Measurements from ENCODE around the gene NFAM1.

NFAM1 gene

DNA sequence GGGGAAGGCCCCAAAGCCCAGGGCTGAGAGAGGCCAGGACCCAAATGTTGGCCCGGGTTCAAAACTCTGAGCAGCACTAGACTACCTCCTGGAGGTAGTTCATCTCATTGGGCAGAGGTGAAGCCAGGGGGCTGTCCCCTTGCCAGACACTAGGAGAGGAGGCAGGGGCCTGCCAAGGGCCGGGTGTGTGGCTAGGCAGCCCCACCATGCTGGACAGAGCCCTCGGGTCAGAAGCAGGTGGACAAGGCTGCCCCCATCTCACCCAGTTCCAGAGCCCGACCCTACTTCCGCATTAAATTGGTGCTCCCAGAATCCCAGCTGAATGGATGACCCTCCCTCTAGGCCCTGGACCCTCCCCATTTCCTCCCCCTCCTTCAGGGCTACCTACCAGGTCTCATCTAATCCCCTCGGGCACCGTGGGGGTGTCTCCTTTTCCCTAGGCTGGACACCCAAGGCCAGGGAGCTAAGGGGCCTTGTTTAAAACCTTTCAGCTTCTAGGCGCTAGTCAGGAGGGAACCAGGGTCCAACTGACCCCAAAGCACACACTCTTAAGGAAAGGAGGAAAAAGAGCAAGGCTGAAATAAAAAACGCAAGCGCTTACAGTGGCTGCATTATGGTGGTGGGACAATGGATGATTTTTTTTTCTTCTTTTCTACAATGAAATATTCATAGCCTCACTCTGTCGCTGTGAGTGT, 89.6 kb downstream of the NFAM1 start:
- Histone ChIP-seq H3K36me3 (ENCODE audit: insufficient read depth, low read length) (no peaks in the 10 kb centered on the region), H3K27ac (ENCODE audit: low read depth, low read length) (no peak overlapping the region), H3K4me1 (ENCODE audit: control insufficient read depth, insufficient read depth, low read length, unreplicated experiment) (no peaks in the 10 kb centered on the region), H3K27me3 (ENCODE audit: insufficient read depth, low read length) (no peaks in the 10 kb centered on the region), H2AFZ (ENCODE audit: low read length, unreplicated experiment) (no peak overlapping the region), H3K4me3 (ENCODE audit: low read depth, low read length) (peak overlapping the region; percentile 51; the same call in 1 of the 2 replicates), H3K79me2 (ENCODE audit: control insufficient read depth, insufficient read depth, low read length, unreplicated experiment) (no peaks in the 10 kb centered on the region)

- H3K27me3 ChIP-seq (ENCODE audit: insufficient read depth, low read length) = no peaks in the 10 kb centered on the region
- no peaks in the 10 kb centered on the region for H3K36me3 ChIP-seq (ENCODE audit: insufficient read depth, low read length)
- no peak overlapping the region for H3K27ac ChIP-seq (ENCODE audit: low read depth, low read length)
- no peak overlapping the region for H2AFZ ChIP-seq (ENCODE audit: low read length, unreplicated experiment)
- no peak overlapping the region for H3K4me3 ChIP-seq (ENCODE audit: low read depth, low read length)
- no peaks in the 10 kb centered on the region for H3K4me1 ChIP-seq (ENCODE audit: control insufficient read depth, insufficient read depth, low read length, unreplicated experiment)
- H3K79me2 ChIP-seq (ENCODE audit: control insufficient read depth, insufficient read depth, low read length, unreplicated experiment) = no peaks in the 10 kb centered on the region
Measured at GRCh38 chr22:42341779-42342178, 90.4 kb downstream of the NFAM1 start.

DNA sequence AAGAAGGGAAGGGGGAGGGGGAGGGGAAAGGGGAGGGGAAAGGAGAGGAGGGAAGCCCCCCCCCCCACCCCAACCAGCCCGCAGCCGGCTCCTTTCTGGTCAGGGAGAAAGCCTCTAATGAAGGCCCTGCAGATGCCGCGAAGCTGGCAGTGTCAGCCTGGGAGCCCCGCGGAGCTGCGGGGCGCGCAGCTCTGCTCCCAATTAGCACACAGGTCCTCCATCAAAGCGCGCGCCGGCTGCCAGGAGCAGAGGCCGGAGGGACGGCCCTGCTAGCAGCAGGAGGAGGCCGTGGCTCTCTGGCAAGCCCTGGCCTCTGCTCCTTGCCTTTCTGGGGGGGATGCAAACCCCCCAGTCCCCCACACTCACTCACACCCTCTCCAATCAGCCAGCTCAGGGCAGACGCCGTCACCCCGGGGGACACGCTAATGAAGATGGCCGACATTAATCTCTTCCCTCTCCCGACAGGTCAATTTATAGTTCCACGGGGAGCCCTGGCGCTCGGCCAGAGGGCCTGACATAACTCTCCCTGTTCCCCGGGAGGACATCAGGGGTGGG, 91.3 kb downstream of the NFAM1 start:
- no peak overlapping the region for H3K27ac ChIP-seq (ENCODE audit: low read depth, low read length)
- H3K36me3 ChIP-seq (ENCODE audit: insufficient read depth, low read length) = no peaks in the 10 kb centered on the region
- H3K27me3 ChIP-seq (ENCODE audit: insufficient read depth, low read length) = no peaks in the 10 kb centered on the region
- H2AFZ ChIP-seq (ENCODE audit: low read length, unreplicated experiment) = no peak overlapping the region
- H3K4me1 ChIP-seq (ENCODE audit: control insufficient read depth, insufficient read depth, low read length, unreplicated experiment) = no peaks in the 10 kb centered on the region
- no peak overlapping the region for H3K4me3 ChIP-seq (ENCODE audit: low read depth, low read length)
- H3K79me2 ChIP-seq (ENCODE audit: control insufficient read depth, insufficient read depth, low read length, unreplicated experiment) = no peaks in the 10 kb centered on the region

- Histone ChIP-seq H3K4me3 (ENCODE audit: low read depth, low read length) (no peak overlapping the region), H2AFZ (ENCODE audit: low read length, unreplicated experiment) (no peak overlapping the region), H3K27me3 (ENCODE audit: insufficient read depth, low read length) (no peaks in the 10 kb centered on the region), H3K36me3 (ENCODE audit: insufficient read depth, low read length) (no peaks in the 10 kb centered on the region), H3K27ac (ENCODE audit: low read depth, low read length) (no peak overlapping the region), H3K79me2 (ENCODE audit: control insufficient read depth, insufficient read depth, low read length, unreplicated experiment) (no peaks in the 10 kb centered on the region), H3K4me1 (ENCODE audit: control insufficient read depth, insufficient read depth, low read length, unreplicated experiment) (no peaks in the 10 kb centered on the region)
Measured at GRCh38 chr22:42340150-42340549, 92.1 kb downstream of the NFAM1 start.

DNA sequence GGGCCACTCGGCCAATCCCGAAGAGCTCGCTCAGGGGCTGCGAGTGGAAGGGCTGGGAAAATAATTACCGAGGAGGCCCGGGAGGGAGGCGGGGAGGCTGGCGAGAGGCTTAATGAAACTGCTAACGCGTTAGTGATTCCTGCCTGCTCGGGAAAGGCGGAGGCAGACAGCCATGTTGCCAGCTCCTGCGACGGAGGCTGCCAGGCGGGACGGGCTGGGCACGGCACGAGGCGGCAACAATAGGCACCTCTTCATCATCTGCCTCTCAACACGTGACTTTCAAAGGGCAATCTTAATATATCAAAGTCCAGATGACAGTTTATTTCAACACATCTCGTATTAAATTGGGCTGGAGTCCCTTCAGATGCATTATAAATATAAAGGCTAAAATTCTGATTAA, 93.7 kb downstream of the NFAM1 start:
- H3K4me1 ChIP-seq (ENCODE audit: control insufficient read depth, insufficient read depth, low read length, unreplicated experiment) = no peaks in the 10 kb centered on the region

GRCh38 chr22:42337356-42337755, 94.8 kb downstream of the NFAM1 start:
- Histone ChIP-seq H3K36me3 (ENCODE audit: insufficient read depth, low read length) (no peaks in the 10 kb centered on the region), H3K27me3 (ENCODE audit: insufficient read depth, low read length) (no peaks in the 10 kb centered on the region), H3K4me3 (ENCODE audit: low read depth, low read length) (no peak overlapping the region), H3K4me1 (ENCODE audit: control insufficient read depth, insufficient read depth, low read length, unreplicated experiment) (no peaks in the 10 kb centered on the region), H2AFZ (ENCODE audit: low read length, unreplicated experiment) (no peak overlapping the region), H3K27ac (ENCODE audit: low read depth, low read length) (no peak overlapping the region), H3K79me2 (ENCODE audit: control insufficient read depth, insufficient read depth, low read length, unreplicated experiment) (no peaks in the 10 kb centered on the region)

More for the DNA sequence above, 93.7 kb downstream of the NFAM1 start:
- Histone ChIP-seq H3K27ac (ENCODE audit: low read depth, low read length) (no peak overlapping the region), H3K79me2 (ENCODE audit: control insufficient read depth, insufficient read depth, low read length, unreplicated experiment) (no peaks in the 10 kb centered on the region), H3K27me3 (ENCODE audit: insufficient read depth, low read length) (no peaks in the 10 kb centered on the region), H3K36me3 (ENCODE audit: insufficient read depth, low read length) (no peaks in the 10 kb centered on the region), H3K4me3 (ENCODE audit: low read depth, low read length) (no peak overlapping the region), H2AFZ (ENCODE audit: low read length, unreplicated experiment) (no peak overlapping the region)

DNA sequence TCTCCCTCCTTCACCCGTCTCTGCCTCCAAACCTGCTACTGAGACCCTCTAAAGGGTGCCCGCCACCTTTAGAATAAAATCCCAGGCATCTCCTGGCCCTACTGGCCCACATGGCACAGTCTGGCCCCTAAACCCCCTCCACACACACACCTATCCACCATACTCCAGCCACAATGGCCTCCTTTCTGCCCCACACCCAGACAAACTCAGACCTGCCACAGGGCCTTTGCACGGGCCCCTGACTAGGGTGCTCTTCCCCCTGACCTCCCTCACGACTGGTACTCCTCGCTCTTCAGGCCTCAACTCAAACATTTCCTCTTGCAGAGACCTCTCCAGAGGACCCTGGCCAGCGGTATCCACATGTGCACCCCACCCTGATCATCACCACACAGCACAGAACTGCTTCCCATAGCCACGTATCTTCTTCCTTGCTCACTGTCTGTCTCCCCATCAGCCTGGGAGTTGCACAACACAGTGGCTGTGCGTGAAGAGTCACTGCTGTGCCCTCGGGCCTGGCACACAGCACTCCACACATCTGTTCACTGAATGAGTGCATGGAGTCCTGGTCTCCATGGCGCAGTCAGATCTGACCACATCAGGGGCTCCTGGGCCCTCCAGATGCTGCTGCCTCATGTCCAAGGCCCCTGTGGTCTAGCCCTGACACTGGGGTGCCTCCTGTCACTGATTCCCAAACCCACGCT, 95.5 kb downstream of the NFAM1 start:
- no peaks in the 10 kb centered on the region for H3K36me3 ChIP-seq (ENCODE audit: insufficient read depth, low read length)
- H3K27me3 ChIP-seq (ENCODE audit: insufficient read depth, low read length) = no peaks in the 10 kb centered on the region
- no peak overlapping the region for H3K4me3 ChIP-seq (ENCODE audit: low read depth, low read length)
- no peaks in the 10 kb centered on the region for H3K4me1 ChIP-seq (ENCODE audit: control insufficient read depth, insufficient read depth, low read length, unreplicated experiment)
- no peak overlapping the region for H2AFZ ChIP-seq (ENCODE audit: low read length, unreplicated experiment)
- no peaks in the 10 kb centered on the region for H3K79me2 ChIP-seq (ENCODE audit: control insufficient read depth, insufficient read depth, low read length, unreplicated experiment)
- no peak overlapping the region for H3K27ac ChIP-seq (ENCODE audit: low read depth, low read length)

GRCh38 chr22:42335839-42336378, 96.3 kb downstream of the NFAM1 start:
- Histone ChIP-seq H3K79me2 (ENCODE audit: control insufficient read depth, insufficient read depth, low read length, unreplicated experiment) (no peaks in the 10 kb centered on the region), H3K4me3 (ENCODE audit: low read depth, low read length) (no peak overlapping the region), H2AFZ (ENCODE audit: low read length, unreplicated experiment) (no peak overlapping the region), H3K27me3 (ENCODE audit: insufficient read depth, low read length) (no peaks in the 10 kb centered on the region), H3K4me1 (ENCODE audit: control insufficient read depth, insufficient read depth, low read length, unreplicated experiment) (no peaks in the 10 kb centered on the region), H3K36me3 (ENCODE audit: insufficient read depth, low read length) (no peaks in the 10 kb centered on the region), H3K27ac (ENCODE audit: low read depth, low read length) (no peak overlapping the region)

DNA sequence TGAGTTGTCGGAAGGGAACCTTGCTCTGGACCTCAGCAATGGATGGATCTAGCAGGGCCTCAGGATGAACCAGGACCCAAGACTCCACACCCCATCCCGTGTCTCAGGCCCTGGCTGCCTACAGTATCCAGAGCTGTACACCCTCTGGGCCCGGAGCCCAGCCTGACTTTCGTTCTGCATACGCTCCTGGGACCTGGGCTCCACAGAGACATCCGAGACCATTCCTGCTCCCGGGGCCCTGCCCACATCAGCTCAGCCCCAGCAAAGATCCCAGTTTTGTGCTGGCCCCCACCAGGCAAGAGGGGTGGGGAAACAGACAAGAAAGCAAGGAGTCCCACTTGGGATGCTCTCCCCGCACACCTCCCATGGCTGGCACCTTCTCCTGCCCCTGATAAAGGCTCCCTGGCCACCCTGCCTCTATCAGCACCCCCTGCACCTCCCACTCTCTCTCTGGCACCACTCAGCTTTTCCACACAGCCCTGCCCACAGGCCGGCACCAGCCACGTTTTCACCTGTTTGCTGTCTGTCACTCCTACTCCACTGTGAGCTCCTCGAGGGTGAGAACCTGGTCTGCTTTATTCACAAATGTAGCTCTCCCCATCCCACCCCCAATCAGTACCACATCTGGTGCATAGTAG, 97.2 kb downstream of the NFAM1 start:
- H2AFZ ChIP-seq (ENCODE audit: low read length, unreplicated experiment) = no peak overlapping the region
- H3K27me3 ChIP-seq (ENCODE audit: insufficient read depth, low read length) = no peaks in the 10 kb centered on the region
- H3K79me2 ChIP-seq (ENCODE audit: control insufficient read depth, insufficient read depth, low read length, unreplicated experiment) = no peaks in the 10 kb centered on the region
- no peak overlapping the region for H3K27ac ChIP-seq (ENCODE audit: low read depth, low read length)
- H3K36me3 ChIP-seq (ENCODE audit: insufficient read depth, low read length) = no peaks in the 10 kb centered on the region
- H3K4me1 ChIP-seq (ENCODE audit: control insufficient read depth, insufficient read depth, low read length, unreplicated experiment) = no peaks in the 10 kb centered on the region
- no peak overlapping the region for H3K4me3 ChIP-seq (ENCODE audit: low read depth, low read length)

DNA sequence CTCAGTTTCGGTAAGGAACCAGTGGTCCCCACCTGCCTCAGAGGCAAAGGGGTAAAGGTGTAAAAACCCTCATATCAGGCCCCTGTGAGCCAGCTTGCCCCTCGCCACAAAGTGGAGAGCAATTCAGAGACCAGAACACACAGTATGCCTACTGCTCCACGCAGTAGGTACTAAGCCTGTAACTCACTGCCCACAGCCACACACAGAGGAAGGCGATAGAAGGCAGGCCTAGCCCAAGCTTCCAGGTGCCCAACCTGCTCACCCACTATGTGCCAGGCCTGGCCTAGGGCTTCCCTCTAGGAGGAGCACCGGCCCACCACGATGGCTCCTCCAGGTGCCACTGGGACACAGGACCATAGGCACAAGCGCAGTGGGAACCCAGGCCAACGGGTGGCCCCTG, 98.7 kb downstream of the NFAM1 start:
- Histone ChIP-seq H3K36me3 (ENCODE audit: insufficient read depth, low read length) (no peaks in the 10 kb centered on the region), H3K79me2 (ENCODE audit: control insufficient read depth, insufficient read depth, low read length, unreplicated experiment) (no peaks in the 10 kb centered on the region), H2AFZ (ENCODE audit: low read length, unreplicated experiment) (no peak overlapping the region), H3K27ac (ENCODE audit: low read depth, low read length) (no peak overlapping the region), H3K27me3 (ENCODE audit: insufficient read depth, low read length) (no peaks in the 10 kb centered on the region), H3K4me1 (ENCODE audit: control insufficient read depth, insufficient read depth, low read length, unreplicated experiment) (no peaks in the 10 kb centered on the region), H3K4me3 (ENCODE audit: low read depth, low read length) (no peak overlapping the region)
